A549 (cell line): ENCODE measurements around the gene PBX4. TPM values are rescaled to one million over a fixed set of nuclear protein-coding genes. Genes with fewer than 3 reads are reported as not detected.

Experiments used
- ATAC-seq, 2 experiments: fragments of 200-7000 bp in 1 of 2; fragments of >200 bp in 1 of 2; cut with Nextera tagmentation in 1 of 2; cut with Tn5 transposase in 1 of 2; 3 replicates each; pipeline versions ENCODE4 v1.8.0 to v1.9.1; 2018 to 2020; ENCODE audit warnings: mild to moderate bottlenecking in 1 of 2, moderate library complexity in 1 of 2
- CTCF ChIA-PET: fragments of 300-600 bp; sonication (Branson Sonifier 250); formaldehyde crosslinking; extraction: SDS; loops from one replicate; lab custom pipeline; 2021; ENCODE audit warnings: antibody characterized with exemption, inconsistent platforms; lab: Yijun Ruan, JAX
- POLR2A ChIA-PET: fragments of 350-600 bp; formaldehyde crosslinking; extraction: SDS; loops from one replicate; lab custom pipeline; 2021; ENCODE audit warnings: antibody characterized with exemption, inconsistent platforms; lab: Yijun Ruan, JAX
- DNase-seq, 2 experiments: peaks; one replicate each; pipeline versions ENCODE4 v3.0.0 to v3.0.0-alpha.2; 2011 to 2016; ENCODE audit warnings: low read depth in 1 of 2, low spot score in 1 of 2
- FAIRE-seq: peaks from 2 replicates; lab custom pipeline; 2011; peaks lifted over from hg19 to GRCh38; lab: Jason Lieb, UNC
- H3K27ac ChIP-seq, 2 experiments: fragments of >200 bp; sonication (Bioruptor Twin); formaldehyde crosslinking; 3 replicates each; pipeline ENCODE4 v1.5.1; 2016 to 2017
- H3K4me1 ChIP-seq: fragments of >200 bp; sonication (Bioruptor Twin); formaldehyde crosslinking; 3 replicates; pipeline ENCODE4 v1.6.1; 2016
- H3K4me2 ChIP-seq: fragments of >200 bp; sonication (Bioruptor Twin); formaldehyde crosslinking; 3 replicates; pipeline ENCODE4 v1.6.1; 2016
- H3K4me3 ChIP-seq: fragments of >200 bp; sonication (Bioruptor Twin); formaldehyde crosslinking; 3 replicates; pipeline ENCODE4 v1.5.1; 2016
- H3K9me3 ChIP-seq: fragments of >200 bp; sonication (Bioruptor Twin); formaldehyde crosslinking; 3 replicates; pipeline ENCODE4 v1.6.1; 2016
- CBX8 ChIP-seq: fragments of 200-600 bp; sonication (generic); IDR thresholded peaks from 2 replicates; pipeline ENCODE4 v1.6.1; 2016
- CHD4 ChIP-seq: fragments of 200-600 bp; sonication (generic); IDR thresholded peaks from 2 replicates; pipeline ENCODE4 v1.6.1; 2016; ENCODE audit warnings: antibody characterized with exemption, mild to moderate bottlenecking, borderline replicate concordance
- EHMT2 ChIP-seq: fragments of 200-600 bp; sonication (generic); IDR thresholded peaks from 2 replicates; pipeline ENCODE4 v1.6.1; 2016; ENCODE audit warnings: antibody characterized with exemption, low read depth, mild to moderate bottlenecking, moderate library complexity
- ESRRA ChIP-seq: fragments of 150-350 bp; IDR thresholded peaks from 2 replicates; pipeline ENCODE4 v1.6.1; 2014; ENCODE audit warnings: mild to moderate bottlenecking, low read length, borderline replicate concordance
- FOSL2 ChIP-seq, 2 experiments: fragments of 450-650 bp in 1 of 2; fragments of >200 bp in 1 of 2; sonication (Bioruptor Twin) in 1 of 2; formaldehyde crosslinking; IDR thresholded peaks; 2 replicates each; pipeline versions ENCODE4 v1.5.0 to v1.6.1; 2016 to 2020; ENCODE audit warnings: mild to moderate bottlenecking in 1 of 2, moderate library complexity in 1 of 2
- HDAC2 ChIP-seq: fragments of 200-600 bp; sonication (generic); IDR thresholded peaks from 2 replicates; pipeline ENCODE4 v1.6.1; 2016
- HEYL ChIP-seq: fragments of 250-450 bp; sonication (Bioruptor Pico); IDR thresholded peaks from 2 replicates; pipeline ENCODE4 v1.8.0; 2021; ENCODE audit warnings: mild to moderate bottlenecking, moderate library complexity
- HOXB5 ChIP-seq: fragments of 250-450 bp; sonication (Bioruptor Pico); IDR thresholded peaks from 2 replicates; pipeline ENCODE4 v1.5.0; 2020; ENCODE audit warnings: mild to moderate bottlenecking, moderate library complexity
- JUNB ChIP-seq: fragments of >200 bp; sonication (Bioruptor Twin); formaldehyde crosslinking; IDR thresholded peaks from 2 replicates; pipeline ENCODE4 v1.6.1; 2016
- MAFK ChIP-seq: fragments of 450-650 bp; IDR thresholded peaks from 2 replicates; pipeline ENCODE4 v1.6.1; 2014; ENCODE audit not compliant: partially characterized antibody
- MAZ ChIP-seq: fragments of 150-350 bp; IDR thresholded peaks from 2 replicates; pipeline ENCODE4 v1.6.1; 2014; ENCODE audit warnings: antibody characterized with exemption, low read depth, low read length, borderline replicate concordance
- MYC ChIP-seq: IDR thresholded peaks from 2 replicates; pipeline ENCODE4 v1.6.1; 2012; ENCODE audit warnings: mild to moderate bottlenecking, inconsistent platforms, low read length, improper control_type of control experiment, borderline replicate concordance
- NR3C1 ChIP-seq: fragments of >200 bp; sonication (Bioruptor Twin); formaldehyde crosslinking; IDR thresholded peaks from 3 replicates; pipeline ENCODE4 v1.6.1; 2017
- RAD21 ChIP-seq, 2 experiments: fragments of >200 bp in 1 of 2; sonication (Bioruptor Twin) in 1 of 2; formaldehyde crosslinking in 1 of 2; IDR thresholded peaks in 1 of 2; conservative IDR thresholded peaks in 1 of 2; 2 replicates in 1 of 2; 3 replicates in 1 of 2; pipeline ENCODE4 v1.6.1; 2012 to 2018; ENCODE audit warnings: inconsistent platforms in 1 of 2
- RARB ChIP-seq: fragments of 250-450 bp; sonication (Bioruptor Pico); IDR thresholded peaks from 2 replicates; pipeline ENCODE4 v1.8.0; 2021; ENCODE audit warnings: mild to moderate bottlenecking, moderate library complexity
- RCOR1 ChIP-seq: fragments of 150-350 bp; IDR thresholded peaks from 2 replicates; pipeline ENCODE4 v1.6.1; 2014; ENCODE audit warnings: antibody characterized with exemption, low read length, low read depth
- SMC3 ChIP-seq: fragments of >200 bp; sonication (Bioruptor Twin); formaldehyde crosslinking; IDR thresholded peaks from 3 replicates; pipeline ENCODE4 v1.6.1; 2018; ENCODE audit warnings: inconsistent platforms
- WGBS: methylation state at CpG from one replicate; pipeline ENCODE4 v1.1.6; 2017; ENCODE audit errors: missing lambda C conversion rate; 5-methylcytosine and 5-hydroxymethylcytosine counted together
- polyA plus RNA-seq, 4 experiments: library from polyadenylated mRNA; depleted of rRNA in 3 of 4; stranded (reverse); fragments of >200 nt; fragmentation: RNase III in 1 of 4; extraction: RNeasy Plus Mini Kit Qiagen cat#74134 plus additional on column Dnase treatment in 1 of 4; gene quantifications; 2 replicates in 3 of 4; 3 replicates in 1 of 4; pipeline ENCODE4 v1.2.3, GENCODE V29; 2011 to 2017
- TF ChIP-seq, protein P1 (sequence below): fragments of 150-350 bp; IDR thresholded peaks from 2 replicates; pipeline ENCODE4 v1.6.1; 2014; ENCODE audit warnings: low read depth, mild to moderate bottlenecking, low read length
- TF ChIP-seq, protein P2 (sequence below): fragments of 200-600 bp; sonication (generic); IDR thresholded peaks from 2 replicates; pipeline ENCODE4 v1.6.1; 2016; ENCODE audit warnings: antibody characterized with exemption, mild to moderate bottlenecking, moderate library complexity
- TF ChIP-seq, protein P3 (sequence below): IDR thresholded peaks from 2 replicates; pipeline ENCODE4 v1.6.1; 2012; ENCODE audit warnings: low read depth, borderline replicate concordance
- TF ChIP-seq, protein P4 (sequence below): fragments of 250-450 bp; sonication (Bioruptor Pico); IDR thresholded peaks from 2 replicates; pipeline ENCODE4 v1.5.0; 2020; ENCODE audit warnings: low read depth, mild to moderate bottlenecking, moderate library complexity
- TF ChIP-seq, protein P5 (sequence below): IDR thresholded peaks from 2 replicates; pipeline ENCODE4 v1.6.1; 2012
- TF ChIP-seq, protein P6 (sequence below): fragments of >200 bp; sonication (Bioruptor Twin); formaldehyde crosslinking; IDR thresholded peaks from 3 replicates; pipeline ENCODE4 v1.5.1; 2016

Gene PBX4
- polyA plus RNA-seq, 2 of the 4 experiments (the other 2 are of a cell fraction), result 0.70 to 0.90 TPM

DNA sequence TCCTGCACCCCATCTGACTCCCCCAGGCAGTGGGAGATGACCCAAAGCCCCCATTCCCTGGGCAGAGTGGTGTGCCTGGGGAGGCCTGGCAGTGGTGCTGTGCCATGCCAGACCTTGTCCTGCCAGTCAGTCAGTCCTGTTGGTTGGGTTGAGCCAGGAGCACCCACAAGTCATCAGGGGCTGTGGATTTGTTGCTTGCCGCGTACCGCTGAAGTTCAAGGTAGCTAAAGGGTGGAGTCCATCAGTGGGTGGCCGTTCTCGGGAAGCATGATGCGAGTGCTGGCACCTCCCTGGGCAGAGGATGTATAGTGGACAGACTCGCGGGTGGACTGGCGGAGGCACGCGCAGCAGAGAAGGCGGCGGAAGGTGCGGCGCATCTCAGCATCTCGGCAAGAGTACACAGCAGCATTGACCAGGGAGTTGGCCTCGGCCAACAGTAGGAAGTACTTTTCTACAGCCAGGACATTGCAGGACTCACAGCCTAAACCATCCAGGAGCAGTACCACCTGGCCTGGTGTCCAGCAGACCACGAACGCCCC, 5.6 kb upstream of the PBX4 start:
- DNase-seq (no peak), ATAC-seq (no peak), FAIRE-seq (no peak)
- Histone ChIP-seq H3K9me3 (no peaks in the 10 kb centered on the region), H3K27ac (no peak overlapping the region), H3K4me1 (0 out of 3 replicates have a peak, but pooled peaks cover 2% of the 10 kb centered on the region), H3K4me3 (no peak overlapping the region), H3K4me2 (no peak overlapping the region)
- ChIA-PET POLR2A (no interaction called here), CTCF (no interaction called here)
- TF ChIP-seq, protein P1, sequence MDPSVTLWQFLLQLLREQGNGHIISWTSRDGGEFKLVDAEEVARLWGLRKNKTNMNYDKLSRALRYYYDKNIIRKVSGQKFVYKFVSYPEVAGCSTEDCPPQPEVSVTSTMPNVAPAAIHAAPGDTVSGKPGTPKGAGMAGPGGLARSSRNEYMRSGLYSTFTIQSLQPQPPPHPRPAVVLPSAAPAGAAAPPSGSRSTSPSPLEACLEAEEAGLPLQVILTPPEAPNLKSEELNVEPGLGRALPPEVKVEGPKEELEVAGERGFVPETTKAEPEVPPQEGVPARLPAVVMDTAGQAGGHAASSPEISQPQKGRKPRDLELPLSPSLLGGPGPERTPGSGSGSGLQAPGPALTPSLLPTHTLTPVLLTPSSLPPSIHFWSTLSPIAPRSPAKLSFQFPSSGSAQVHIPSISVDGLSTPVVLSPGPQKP, result no peak
- TF ChIP-seq, protein P2, sequence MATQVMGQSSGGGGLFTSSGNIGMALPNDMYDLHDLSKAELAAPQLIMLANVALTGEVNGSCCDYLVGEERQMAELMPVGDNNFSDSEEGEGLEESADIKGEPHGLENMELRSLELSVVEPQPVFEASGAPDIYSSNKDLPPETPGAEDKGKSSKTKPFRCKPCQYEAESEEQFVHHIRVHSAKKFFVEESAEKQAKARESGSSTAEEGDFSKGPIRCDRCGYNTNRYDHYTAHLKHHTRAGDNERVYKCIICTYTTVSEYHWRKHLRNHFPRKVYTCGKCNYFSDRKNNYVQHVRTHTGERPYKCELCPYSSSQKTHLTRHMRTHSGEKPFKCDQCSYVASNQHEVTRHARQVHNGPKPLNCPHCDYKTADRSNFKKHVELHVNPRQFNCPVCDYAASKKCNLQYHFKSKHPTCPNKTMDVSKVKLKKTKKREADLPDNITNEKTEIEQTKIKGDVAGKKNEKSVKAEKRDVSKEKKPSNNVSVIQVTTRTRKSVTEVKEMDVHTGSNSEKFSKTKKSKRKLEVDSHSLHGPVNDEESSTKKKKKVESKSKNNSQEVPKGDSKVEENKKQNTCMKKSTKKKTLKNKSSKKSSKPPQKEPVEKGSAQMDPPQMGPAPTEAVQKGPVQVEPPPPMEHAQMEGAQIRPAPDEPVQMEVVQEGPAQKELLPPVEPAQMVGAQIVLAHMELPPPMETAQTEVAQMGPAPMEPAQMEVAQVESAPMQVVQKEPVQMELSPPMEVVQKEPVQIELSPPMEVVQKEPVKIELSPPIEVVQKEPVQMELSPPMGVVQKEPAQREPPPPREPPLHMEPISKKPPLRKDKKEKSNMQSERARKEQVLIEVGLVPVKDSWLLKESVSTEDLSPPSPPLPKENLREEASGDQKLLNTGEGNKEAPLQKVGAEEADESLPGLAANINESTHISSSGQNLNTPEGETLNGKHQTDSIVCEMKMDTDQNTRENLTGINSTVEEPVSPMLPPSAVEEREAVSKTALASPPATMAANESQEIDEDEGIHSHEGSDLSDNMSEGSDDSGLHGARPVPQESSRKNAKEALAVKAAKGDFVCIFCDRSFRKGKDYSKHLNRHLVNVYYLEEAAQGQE, result no peak
- TF ChIP-seq MAFK, result no peak
- no peak for TF ChIP-seq MAZ
- TF ChIP-seq SMC3, result no peak
- no peak for TF ChIP-seq RCOR1
- no peak for TF ChIP-seq HEYL (CRISPR knock-in tag)
- no peak for TF ChIP-seq RARB (CRISPR knock-in tag)
- no peak for TF ChIP-seq HDAC2
- TF ChIP-seq CBX8, result no peak
- TF ChIP-seq JUNB, result no peak
- no peak for TF ChIP-seq CHD4
- TF ChIP-seq, protein P3, sequence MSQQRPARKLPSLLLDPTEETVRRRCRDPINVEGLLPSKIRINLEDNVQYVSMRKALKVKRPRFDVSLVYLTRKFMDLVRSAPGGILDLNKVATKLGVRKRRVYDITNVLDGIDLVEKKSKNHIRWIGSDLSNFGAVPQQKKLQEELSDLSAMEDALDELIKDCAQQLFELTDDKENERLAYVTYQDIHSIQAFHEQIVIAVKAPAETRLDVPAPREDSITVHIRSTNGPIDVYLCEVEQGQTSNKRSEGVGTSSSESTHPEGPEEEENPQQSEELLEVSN, result no peak
- TF ChIP-seq HOXB5, result no peak
- no peak for TF ChIP-seq ESRRA
- 81% methylated on average over 13 of the region's 19 CpGs for WGBS

DNA sequence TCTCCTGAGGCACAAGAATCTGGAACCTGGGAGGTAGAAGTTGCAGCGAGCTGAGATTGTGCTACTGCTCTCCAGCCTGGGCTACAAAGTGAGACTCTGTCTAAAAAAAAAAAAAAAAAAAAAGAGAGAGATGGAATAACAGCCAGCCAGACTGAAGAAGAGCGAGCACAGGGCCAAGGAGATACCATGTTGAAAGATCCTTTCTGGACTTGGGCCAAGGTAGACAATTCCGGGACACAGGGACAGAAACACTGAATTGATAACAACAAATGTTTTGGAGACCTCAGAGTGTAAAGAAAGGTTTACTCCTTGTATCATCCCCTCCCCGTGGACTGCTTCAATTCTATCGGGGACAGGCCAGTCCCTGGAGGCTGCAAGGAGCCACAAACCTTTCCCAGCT, 4.9 kb upstream of the PBX4 start:
- no peaks in the 10 kb centered on the region for H3K9me3 ChIP-seq
- TF ChIP-seq MAFK, result no peak
- TF ChIP-seq, protein P4, sequence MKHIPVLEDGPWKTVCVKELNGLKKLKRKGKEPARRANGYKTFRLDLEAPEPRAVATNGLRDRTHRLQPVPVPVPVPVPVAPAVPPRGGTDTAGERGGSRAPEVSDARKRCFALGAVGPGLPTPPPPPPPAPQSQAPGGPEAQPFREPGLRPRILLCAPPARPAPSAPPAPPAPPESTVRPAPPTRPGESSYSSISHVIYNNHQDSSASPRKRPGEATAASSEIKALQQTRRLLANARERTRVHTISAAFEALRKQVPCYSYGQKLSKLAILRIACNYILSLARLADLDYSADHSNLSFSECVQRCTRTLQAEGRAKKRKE (CRISPR knock-in tag), result no peak
- TF ChIP-seq, protein P5, sequence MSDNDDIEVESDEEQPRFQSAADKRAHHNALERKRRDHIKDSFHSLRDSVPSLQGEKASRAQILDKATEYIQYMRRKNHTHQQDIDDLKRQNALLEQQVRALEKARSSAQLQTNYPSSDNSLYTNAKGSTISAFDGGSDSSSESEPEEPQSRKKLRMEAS, result no peak
- TF ChIP-seq EHMT2, result no peak
- no peak for TF ChIP-seq JUNB
- TF ChIP-seq NR3C1, result no peak
- no peak for TF ChIP-seq RAD21 (conservative IDR thresholded peaks at IDR 0.05 in 1 of 2, IDR thresholded peaks at IDR 0.05 in 1 of 2)
- TF ChIP-seq, protein P6, sequence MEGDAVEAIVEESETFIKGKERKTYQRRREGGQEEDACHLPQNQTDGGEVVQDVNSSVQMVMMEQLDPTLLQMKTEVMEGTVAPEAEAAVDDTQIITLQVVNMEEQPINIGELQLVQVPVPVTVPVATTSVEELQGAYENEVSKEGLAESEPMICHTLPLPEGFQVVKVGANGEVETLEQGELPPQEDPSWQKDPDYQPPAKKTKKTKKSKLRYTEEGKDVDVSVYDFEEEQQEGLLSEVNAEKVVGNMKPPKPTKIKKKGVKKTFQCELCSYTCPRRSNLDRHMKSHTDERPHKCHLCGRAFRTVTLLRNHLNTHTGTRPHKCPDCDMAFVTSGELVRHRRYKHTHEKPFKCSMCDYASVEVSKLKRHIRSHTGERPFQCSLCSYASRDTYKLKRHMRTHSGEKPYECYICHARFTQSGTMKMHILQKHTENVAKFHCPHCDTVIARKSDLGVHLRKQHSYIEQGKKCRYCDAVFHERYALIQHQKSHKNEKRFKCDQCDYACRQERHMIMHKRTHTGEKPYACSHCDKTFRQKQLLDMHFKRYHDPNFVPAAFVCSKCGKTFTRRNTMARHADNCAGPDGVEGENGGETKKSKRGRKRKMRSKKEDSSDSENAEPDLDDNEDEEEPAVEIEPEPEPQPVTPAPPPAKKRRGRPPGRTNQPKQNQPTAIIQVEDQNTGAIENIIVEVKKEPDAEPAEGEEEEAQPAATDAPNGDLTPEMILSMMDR, result no peak
- TF ChIP-seq MYC, result no peak
- no peak for TF ChIP-seq ESRRA
- TF ChIP-seq FOSL2 (IDR thresholded peaks at IDR 0.05), result no peak
- TF ChIP-seq FOSL2 (CRISPR knock-in tag; IDR thresholded peaks at IDR 0.05), result no peak
- ATAC-seq, result no peak
- no peak overlapping the region for H3K4me2 ChIP-seq
- WGBS, result 87% methylated on average over 5 of the region's 5 CpGs
- no peak overlapping the region for H3K27ac ChIP-seq
- ChIA-PET POLR2A (interaction anchor here (0.6 kb wide), 1 partner anchor 37 kb away, joined by 5 read pairs; no protein-coding TSS in a partner anchor), CTCF (no interaction called here)
- H3K4me3 ChIP-seq, result no peak overlapping the region
- 0 out of 3 replicates have a peak, but pooled peaks cover 3% of the 10 kb centered on the region for H3K4me1 ChIP-seq
- FAIRE-seq, result no peak
- DNase-seq, result no peak
